HG02938 (cell line): ENCODE data around the gene HOXC9.

Experiments used
- ATAC-seq: cut with Tn5 transposase; IDR thresholded peaks from one replicate; pipeline ENCODE4 v1.9.1; 2021; ENCODE audit warnings: mild to moderate bottlenecking, moderate library complexity; ENCODE audit not compliant: unreplicated experiment

HOXC9 gene

GRCh38 chr12:53998900-53999236 is 1.1 kb upstream of the HOXC9 start:
- ATAC-seq: no peak

GRCh38 chr12:53999559-54000115 is 324 bp upstream of the HOXC9 start:
- ATAC-seq: no peak

GRCh38 chr12:54001283-54002187 is 1.6 kb downstream of the HOXC9 start:
- no peak for ATAC-seq

GRCh38 chr12:54002278-54002914 is 2.4 kb downstream of the HOXC9 start:
- no peak for ATAC-seq

GRCh38 chr12:54002915-54003389 is 3.0 kb downstream of the HOXC9 start:
- no peak for ATAC-seq

GRCh38 chr12:54003625-54004024 is 3.7 kb downstream of the HOXC9 start:
- ATAC-seq: no peak

GRCh38 chr12:54004063-54004840 is 4.3 kb downstream of the HOXC9 start:
- ATAC-seq: no peak

GRCh38 chr12:54004841-54005530 is 5.0 kb downstream of the HOXC9 start:
- no peak for ATAC-seq

GRCh38 chr12:54005531-54005852 is 5.5 kb downstream of the HOXC9 start:
- ATAC-seq: no peak

GRCh38 chr12:54005853-54006558 is 6.0 kb downstream of the HOXC9 start:
- ATAC-seq: no peak

- ATAC-seq: no peak
Measured at GRCh38 chr12:54006559-54007220, 6.7 kb downstream of the HOXC9 start.

GRCh38 chr12:54007538-54008259 is 7.7 kb downstream of the HOXC9 start:
- ATAC-seq: no peak

GRCh38 chr12:54008260-54008552 is 8.2 kb downstream of the HOXC9 start:
- no peak for ATAC-seq

- ATAC-seq: no peak
Measured at GRCh38 chr12:54009171-54010052, 9.5 kb downstream of the HOXC9 start.

GRCh38 chr12:54010053-54010971 is 10.4 kb downstream of the HOXC9 start:
- ATAC-seq: no peak

- ATAC-seq: no peak
Measured at GRCh38 chr12:54010972-54011664, 11.2 kb downstream of the HOXC9 start.
